ENCODE data around the gene PIPOX.

PIPOX gene

DNA sequence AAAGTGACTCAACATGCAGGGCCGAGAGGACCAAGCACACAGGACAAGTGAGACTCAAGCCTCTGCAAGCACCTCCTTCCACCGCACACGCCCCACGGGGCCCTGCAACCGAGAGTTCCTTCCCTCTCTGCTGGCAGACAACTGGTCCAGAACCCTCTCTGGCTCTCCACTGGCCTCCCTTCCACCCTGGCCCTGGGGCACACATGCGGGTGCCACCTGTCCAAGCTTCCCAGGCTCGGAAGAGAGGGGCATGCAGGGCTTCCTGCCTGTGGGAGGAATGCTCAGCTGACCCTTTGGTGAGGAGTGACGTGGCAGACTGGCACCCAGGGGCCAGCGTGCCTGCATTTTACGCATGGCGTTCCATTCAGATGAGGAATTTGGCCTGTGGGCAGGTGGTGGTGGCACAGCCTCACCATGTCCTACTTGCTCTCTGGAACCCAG is 59.8 kb downstream of the PIPOX start:
- no peak for DNase-seq

DNA sequence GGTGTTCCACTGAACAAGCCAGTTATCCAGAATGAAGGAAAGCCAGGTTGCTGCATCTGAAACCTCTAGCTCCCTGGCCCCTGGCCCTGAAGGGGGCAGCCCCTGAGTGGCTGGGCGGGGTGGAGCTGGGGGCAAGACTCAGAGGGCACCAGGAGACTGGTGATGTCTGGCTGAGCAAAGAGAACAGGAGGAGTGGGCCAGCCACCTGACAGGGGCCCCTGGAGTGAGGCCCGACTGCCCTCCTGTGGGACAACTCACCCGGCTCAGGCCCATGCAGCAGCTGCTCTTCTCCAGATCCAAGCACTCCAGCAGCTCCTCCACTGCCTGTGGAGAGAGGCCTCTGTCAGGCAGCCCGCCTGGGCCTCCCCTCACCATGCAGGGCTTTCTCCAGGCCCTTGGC is 60.4 kb downstream of the PIPOX start:
- DNase-seq, result no peak
